SK-N-SH treated with all-trans-retinoic acid at 6 μM for 48 hours (cell line): ENCODE measurements around the gene RDH14.

ENCODE experiments used
- OSR1 ChIP-seq: fragments of 250-450 bp; sonication (Bioruptor Pico); IDR thresholded peaks from 2 replicates; pipeline ENCODE4 v1.8.0; 2022; ENCODE audit warnings: moderate library complexity, mild to moderate bottlenecking, inconsistent platforms
- TOX ChIP-seq: fragments of 250-450 bp; sonication (Bioruptor Pico); IDR thresholded peaks from 2 replicates; pipeline ENCODE4 v1.8.0; 2021; ENCODE audit warnings: mild to moderate bottlenecking, moderate library complexity, borderline replicate concordance
- ZFP3 ChIP-seq: fragments of 250-450 bp; sonication (Bioruptor Pico); IDR thresholded peaks from 2 replicates; pipeline ENCODE4 v1.5.0; 2020; ENCODE audit warnings: mild to moderate bottlenecking, moderate library complexity
- TF ChIP-seq, protein P1 (sequence below): fragments of 250-450 bp; sonication (Bioruptor Pico); IDR thresholded peaks from 2 replicates; pipeline ENCODE4 v1.8.0; 2020; ENCODE audit warnings: mild to moderate bottlenecking, moderate library complexity, borderline replicate concordance
- TF ChIP-seq, protein P2 (sequence below): fragments of 250-450 bp; sonication (Bioruptor Pico); IDR thresholded peaks from 2 replicates; pipeline ENCODE4 v1.8.0; 2021; ENCODE audit warnings: low read depth, mild to moderate bottlenecking, moderate library complexity, borderline replicate concordance

DNA sequence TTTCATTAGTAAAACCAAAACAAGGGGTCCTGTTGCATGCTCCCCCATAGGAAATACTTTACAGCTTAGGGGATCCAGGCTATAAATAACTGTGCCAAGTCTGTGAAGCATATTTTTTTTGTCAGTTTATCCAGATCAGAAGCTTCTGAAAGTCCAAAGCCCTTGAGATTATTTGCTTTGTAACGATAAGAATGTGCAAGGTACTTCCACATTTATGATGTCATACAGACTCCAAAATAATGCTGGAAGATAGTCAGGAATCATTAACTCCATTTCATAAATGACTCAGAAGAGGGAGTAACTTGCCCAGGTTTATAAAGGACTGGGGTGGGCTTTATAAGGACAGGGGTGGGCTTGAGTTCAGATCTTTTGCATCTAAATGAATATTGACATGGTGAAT is 29.3 kb downstream of the RDH14 start:
- TF ChIP-seq TOX (CRISPR knock-in tag) (no peak), OSR1 (CRISPR knock-in tag) (no peak), ZFP3 (no peak)
- TF ChIP-seq, protein P1, sequence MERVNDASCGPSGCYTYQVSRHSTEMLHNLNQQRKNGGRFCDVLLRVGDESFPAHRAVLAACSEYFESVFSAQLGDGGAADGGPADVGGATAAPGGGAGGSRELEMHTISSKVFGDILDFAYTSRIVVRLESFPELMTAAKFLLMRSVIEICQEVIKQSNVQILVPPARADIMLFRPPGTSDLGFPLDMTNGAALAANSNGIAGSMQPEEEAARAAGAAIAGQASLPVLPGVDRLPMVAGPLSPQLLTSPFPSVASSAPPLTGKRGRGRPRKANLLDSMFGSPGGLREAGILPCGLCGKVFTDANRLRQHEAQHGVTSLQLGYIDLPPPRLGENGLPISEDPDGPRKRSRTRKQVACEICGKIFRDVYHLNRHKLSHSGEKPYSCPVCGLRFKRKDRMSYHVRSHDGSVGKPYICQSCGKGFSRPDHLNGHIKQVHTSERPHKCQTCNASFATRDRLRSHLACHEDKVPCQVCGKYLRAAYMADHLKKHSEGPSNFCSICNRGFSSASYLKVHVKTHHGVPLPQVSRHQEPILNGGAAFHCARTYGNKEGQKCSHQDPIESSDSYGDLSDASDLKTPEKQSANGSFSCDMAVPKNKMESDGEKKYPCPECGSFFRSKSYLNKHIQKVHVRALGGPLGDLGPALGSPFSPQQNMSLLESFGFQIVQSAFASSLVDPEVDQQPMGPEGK, result no peak
- TF ChIP-seq, protein P2, sequence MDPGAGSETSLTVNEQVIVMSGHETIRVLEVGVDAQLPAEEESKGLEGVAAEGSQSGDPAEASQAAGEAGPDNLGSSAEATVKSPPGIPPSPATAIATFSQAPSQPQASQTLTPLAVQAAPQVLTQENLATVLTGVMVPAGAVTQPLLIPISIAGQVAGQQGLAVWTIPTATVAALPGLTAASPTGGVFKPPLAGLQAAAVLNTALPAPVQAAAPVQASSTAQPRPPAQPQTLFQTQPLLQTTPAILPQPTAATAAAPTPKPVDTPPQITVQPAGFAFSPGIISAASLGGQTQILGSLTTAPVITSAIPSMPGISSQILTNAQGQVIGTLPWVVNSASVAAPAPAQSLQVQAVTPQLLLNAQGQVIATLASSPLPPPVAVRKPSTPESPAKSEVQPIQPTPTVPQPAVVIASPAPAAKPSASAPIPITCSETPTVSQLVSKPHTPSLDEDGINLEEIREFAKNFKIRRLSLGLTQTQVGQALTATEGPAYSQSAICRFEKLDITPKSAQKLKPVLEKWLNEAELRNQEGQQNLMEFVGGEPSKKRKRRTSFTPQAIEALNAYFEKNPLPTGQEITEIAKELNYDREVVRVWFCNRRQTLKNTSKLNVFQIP (CRISPR knock-in tag), result no peak
